T-helper 1 cell treated with Interleukin-12 subunit alpha and Interleukin-12 subunit beta and Interleukin-4 antibody, amounts not matched to agents 30 ng/mL and 1 ng/mL, for 36 hours (primary cell): ENCODE results near the gene ABHD2. TPM values are rescaled to one million over a fixed set of nuclear protein-coding genes. Genes with fewer than 3 reads are reported as not detected.

Experiments used
- intact Hi-C: fragments of 100-400 bp; cut with micrococcal nuclease; formaldehyde crosslinking; loops from one replicate; pipeline ENCODE4 v1.15.1; 2024
- total RNA-seq: library from RNA; stranded (reverse); gene quantifications from 2 replicates; pipeline ENCODE4 v1.2.3, GENCODE V29; 2022

ABHD2 gene
- total RNA-seq, 1 donor from 2014 or later: 65.0 TPM

- intact Hi-C loops: no loop called here
Measured at GRCh38 chr15:89187301-89187985, 99.2 kb downstream of the ABHD2 start.

- intact Hi-C loops: no loop called here
Measured at GRCh38 chr15:89187986-89188514, 99.8 kb downstream of the ABHD2 start.

GRCh38 chr15:89192136-89192535 is 103.9 kb downstream of the ABHD2 start:
- intact Hi-C loops: no loop called here

- intact Hi-C loops: no loop called here
Measured at GRCh38 chr15:89192766-89193165, 104.5 kb downstream of the ABHD2 start.

GRCh38 chr15:89194608-89195007 is 106.4 kb downstream of the ABHD2 start:
- intact Hi-C loops: no loop called here

- intact Hi-C loops: no loop called here
Measured at GRCh38 chr15:89195836-89196235, 107.6 kb downstream of the ABHD2 start.

GRCh38 chr15:89196241-89196640 is 108.0 kb downstream of the ABHD2 start:
- intact Hi-C loops: no loop called here

- intact Hi-C loops: no loop called here
Measured at GRCh38 chr15:89196994-89197393, 108.7 kb downstream of the ABHD2 start.

GRCh38 chr15:89197503-89197971 is 109.3 kb downstream of the ABHD2 start:
- intact Hi-C loops: no loop called here

- intact Hi-C loops: no loop called here
Measured at GRCh38 chr15:89198196-89198595, 109.9 kb downstream of the ABHD2 start.

GRCh38 chr15:89198934-89199333 is 110.7 kb downstream of the ABHD2 start:
- intact Hi-C loops: no loop called here

- intact Hi-C loops: no loop called here
Measured at GRCh38 chr15:89199746-89200145, 111.5 kb downstream of the ABHD2 start.

- intact Hi-C loops: no loop called here
Measured at GRCh38 chr15:89200182-89200581, 111.9 kb downstream of the ABHD2 start.

- intact Hi-C loops: no loop called here
Measured at GRCh38 chr15:89201465-89202005, 113.3 kb downstream of the ABHD2 start.

GRCh38 chr15:89203705-89204273 is 115.5 kb downstream of the ABHD2 start:
- intact Hi-C loops: loop anchor here (1.0 kb wide), 2 partner anchors 115 to 146 kb away; partner anchors contain the start of gene ABHD2

- intact Hi-C loops: loop anchor here (2.0 kb wide), 2 partner anchors 95 to 129 kb away; partner anchors contain the start of gene POLG
Measured at GRCh38 chr15:89205991-89206585, 117.8 kb downstream of the ABHD2 start.

- intact Hi-C loops: loop anchor here (1.0 to 2.0 kb wide), 4 partner anchors 37 to 223 kb away; partner anchors contain the start of gene POLG
Measured at GRCh38 chr15:89206908-89207331, 118.7 kb downstream of the ABHD2 start.

GRCh38 chr15:89208256-89208655 is 120.0 kb downstream of the ABHD2 start:
- intact Hi-C loops: no loop called here

GRCh38 chr15:89209057-89209456 is 120.8 kb downstream of the ABHD2 start:
- intact Hi-C loops: no loop called here

GRCh38 chr15:89211678-89212170 is 123.5 kb downstream of the ABHD2 start:
- intact Hi-C loops: no loop called here

- intact Hi-C loops: no loop called here
Measured at GRCh38 chr15:89215627-89216026, 127.4 kb downstream of the ABHD2 start.

GRCh38 chr15:89217031-89217430 is 128.8 kb downstream of the ABHD2 start:
- intact Hi-C loops: no loop called here
